H9 (cell line): ENCODE data around the gene HS6ST1. TPM values are rescaled to one million over a fixed set of nuclear protein-coding genes. Genes with fewer than 3 reads are reported as not detected.
A peak's percentile ranks its signal among the peaks of the same experiment; 100 is the strongest.

Experiments used
- DNase-seq: peaks from one replicate; pipeline ENCODE4 v3.0.0-alpha.2; 2017
- H2AFZ ChIP-seq: one replicate; pipeline ENCODE4 v1.6.1; 2013; ENCODE audit warnings: mild to moderate bottlenecking, low read length, control low read depth, moderate library complexity
- H2AK5ac ChIP-seq: 2 replicates; pipeline ENCODE4 v1.6.1; 2013; ENCODE audit warnings: low read length, control low read depth, mixed read lengths; ENCODE audit not compliant: insufficient read length
- H2BK120ac ChIP-seq: one replicate; pipeline ENCODE4 v1.6.1; 2013; ENCODE audit warnings: low read depth, mild to moderate bottlenecking, low read length, control low read depth, inconsistent platforms; ENCODE audit not compliant: poor library complexity, severe bottlenecking
- H2BK12ac ChIP-seq: 2 replicates; pipeline ENCODE4 v1.6.1; 2013; ENCODE audit warnings: low read length, control low read depth, mixed read lengths, low read depth; ENCODE audit not compliant: insufficient read length
- H2BK15ac ChIP-seq: 2 replicates; pipeline ENCODE4 v1.6.1; 2013; ENCODE audit warnings: low read depth, low read length, control low read depth
- H2BK20ac ChIP-seq: one replicate; pipeline ENCODE4 v1.6.1; 2013; ENCODE audit warnings: low read depth, mild to moderate bottlenecking, low read length, control low read depth, inconsistent platforms; ENCODE audit not compliant: poor library complexity, severe bottlenecking
- H2BK5ac ChIP-seq: 2 replicates; pipeline ENCODE4 v1.6.1; 2013; ENCODE audit warnings: low read length, control low read depth, mixed read lengths; ENCODE audit not compliant: insufficient read length
- H3K14ac ChIP-seq: 2 replicates; pipeline ENCODE4 v1.6.1; 2013; ENCODE audit warnings: low read length, control low read depth; ENCODE audit not compliant: insufficient read depth
- H3K18ac ChIP-seq: 2 replicates; pipeline ENCODE4 v1.6.1; 2013; ENCODE audit warnings: low read depth, mild to moderate bottlenecking, mixed read lengths, low read length, control low read depth; ENCODE audit not compliant: insufficient read length
- H3K23ac ChIP-seq: 2 replicates; pipeline ENCODE4 v1.6.1; 2013; ENCODE audit warnings: low read length, control low read depth, mixed read lengths, low read depth; ENCODE audit not compliant: insufficient read length
- H3K23me2 ChIP-seq: 2 replicates; pipeline ENCODE4 v1.6.1; 2013; ENCODE audit warnings: low read depth, mild to moderate bottlenecking, mixed read lengths, low read length, control low read depth; ENCODE audit not compliant: insufficient read length, poor library complexity, severe bottlenecking
- H3K27ac ChIP-seq: 2 replicates; pipeline ENCODE4 v1.5.1; 2013; ENCODE audit warnings: low read length, control low read depth, mixed read lengths, low read depth; ENCODE audit not compliant: insufficient read length
- H3K27me3 ChIP-seq: 2 replicates; pipeline ENCODE4 v1.6.1; 2013; ENCODE audit warnings: low read length, control low read depth, inconsistent platforms; ENCODE audit not compliant: insufficient read depth
- H3K4ac ChIP-seq: 2 replicates; pipeline ENCODE4 v1.6.1; 2013; ENCODE audit warnings: low read depth, mild to moderate bottlenecking, control low read depth, inconsistent platforms, low read length, moderate library complexity
- H3K4me1 ChIP-seq: 2 replicates; pipeline ENCODE4 v1.6.1; 2013; ENCODE audit warnings: low read length, control low read depth, inconsistent platforms; ENCODE audit not compliant: insufficient read depth
- H3K4me2 ChIP-seq: 2 replicates; pipeline ENCODE4 v1.6.1; 2013; ENCODE audit warnings: low read length, control low read depth, mixed read lengths; ENCODE audit not compliant: insufficient read length, insufficient read depth
- H3K56ac ChIP-seq: 2 replicates; pipeline ENCODE4 v1.6.1; 2013; ENCODE audit warnings: low read depth, mild to moderate bottlenecking, mixed read lengths, low read length, control low read depth; ENCODE audit not compliant: insufficient read length
- H3K79me1 ChIP-seq: 2 replicates; pipeline ENCODE4 v1.6.1; 2013; ENCODE audit warnings: low read depth, mild to moderate bottlenecking, moderate library complexity, low read length, control low read depth, inconsistent platforms; ENCODE audit not compliant: insufficient read depth, poor library complexity, severe bottlenecking
- H3K79me2 ChIP-seq: 2 replicates; pipeline ENCODE4 v1.6.1; 2013; ENCODE audit warnings: low read length, control low read depth, inconsistent platforms; ENCODE audit not compliant: insufficient read depth
- H3K9ac ChIP-seq: 2 replicates; pipeline ENCODE4 v1.6.1; 2013; ENCODE audit warnings: low read length, control low read depth, mixed read lengths; ENCODE audit not compliant: insufficient read length; ENCODE audit errors: extremely low read depth
- H3K9me3 ChIP-seq: one replicate; pipeline ENCODE4 v1.6.1; 2013; ENCODE audit warnings: low read depth, low read length, inconsistent platforms; ENCODE audit not compliant: control insufficient read depth
- H3T11ph ChIP-seq: one replicate; pipeline ENCODE4 v1.6.1; 2013; ENCODE audit warnings: mild to moderate bottlenecking, low read length, control low read depth, inconsistent platforms
- H4K20me1 ChIP-seq: one replicate; pipeline ENCODE4 v1.6.1; 2013; ENCODE audit not compliant: control insufficient read depth, insufficient read length, insufficient read depth
- H4K5ac ChIP-seq: 2 replicates; pipeline ENCODE4 v1.6.1; 2013; ENCODE audit warnings: low read depth, mild to moderate bottlenecking, mixed read lengths, low read length, control low read depth; ENCODE audit not compliant: insufficient read length
- H4K8ac ChIP-seq: replicated peaks from 2 replicates; pipeline ENCODE4 v1.6.1; 2013; ENCODE audit warnings: low read length, control low read depth, mixed read lengths, low read depth; ENCODE audit not compliant: insufficient read length
- H4K91ac ChIP-seq: 2 replicates; pipeline ENCODE4 v1.6.1; 2013; ENCODE audit warnings: low read depth, mild to moderate bottlenecking, moderate library complexity, mixed read lengths, low read length, control low read depth; ENCODE audit not compliant: insufficient read length
- H3K27ac Mint-ChIP-seq, 3 experiments: 2 replicates in 2 of 3; 3 replicates in 1 of 3; pipeline ENCODE4 v1.8.0; 2020 to 2021; ENCODE audit warnings: mixed read lengths in 3 of 3, mild to moderate bottlenecking in 1 of 3, moderate library complexity in 1 of 3
- H3K27me3 Mint-ChIP-seq: 2 replicates; pipeline ENCODE4 v1.8.0; 2021; ENCODE audit warnings: low read depth, mild to moderate bottlenecking, moderate library complexity, mixed read lengths
- H3K36me3 Mint-ChIP-seq, 3 experiments: 2 replicates in 2 of 3; 3 replicates in 1 of 3; pipeline ENCODE4 v1.8.0; 2020 to 2021; ENCODE audit warnings: low read depth in 3 of 3, mixed read lengths in 3 of 3; ENCODE audit not compliant: insufficient read depth in 1 of 3
- H3K4me1 Mint-ChIP-seq, 2 experiments: 2 replicates each; pipeline ENCODE4 v1.8.0; 2020; ENCODE audit warnings: mixed read lengths in 2 of 2
- H3K4me3 Mint-ChIP-seq, 2 experiments: 2 replicates in 1 of 2; 3 replicates in 1 of 2; pipeline ENCODE4 v1.8.0; 2020 to 2021; ENCODE audit warnings: mild to moderate bottlenecking in 2 of 2, mixed read lengths in 2 of 2, moderate library complexity in 1 of 2
- H3K9me3 Mint-ChIP-seq, 2 experiments: 2 replicates in 1 of 2; 3 replicates in 1 of 2; pipeline ENCODE4 v1.8.0; 2020; ENCODE audit warnings: mild to moderate bottlenecking in 2 of 2, mixed read lengths in 2 of 2, moderate library complexity in 1 of 2
- CTCF ChIP-seq: fragments of 200-600 bp; sonication (generic); conservative IDR thresholded peaks from 3 replicates; pipeline ENCODE4 v1.8.0; 2021; ENCODE audit warnings: antibody characterized with exemption, mild to moderate bottlenecking
- WGBS: extraction: QIAGEN DNeasy Blood & Tissue Kit; methylation state at CpG from one replicate; pipeline ENCODE4 v1.1.7; 2013; ENCODE audit warnings: missing lambda C conversion rate, low lambda C conversion rate, mixed read lengths; ENCODE audit not compliant: insufficient read length; ENCODE audit errors: extremely low coverage; 5-methylcytosine and 5-hydroxymethylcytosine counted together
- total RNA-seq: library from RNA; stranded (reverse); gene quantifications from 2 replicates; pipeline ENCODE4 v1.2.1, GENCODE V29; 2021

The HS6ST1 gene
- total RNA-seq, 1 experiment from 2014 or later, result 60.2 TPM

GRCh38 chr2:128288781-128289180, 29.9 kb downstream of the HS6ST1 start:
- no peak overlapping the region for H3K18ac ChIP-seq
- peaks cover 14% of the 10 kb centered on the region for H3K79me1 ChIP-seq
- no peak for TF ChIP-seq CTCF
- no peaks in the 10 kb centered on the region for H3K9me3 ChIP-seq
- no peak overlapping the region for H2BK120ac ChIP-seq
- H2AK5ac ChIP-seq, result no peak overlapping the region
- H3K27ac ChIP-seq, result no peak overlapping the region
- H3K23ac ChIP-seq, result no peak overlapping the region
- H2AFZ ChIP-seq, result no peak overlapping the region
- Mint-ChIP-seq H3K27me3 (no peaks in the 10 kb centered on the region), H3K4me1 (peaks cover 29 to 43% of the 10 kb centered on the region in 2 experiments), H3K27ac (peak overlapping the region; percentile 1 to 79 (median 11); a peak in 3 of 7 replicates), H3K9me3 (no peaks in the 10 kb centered on the region), H3K36me3 (peaks cover 6 to 14% (median 8%) of the 10 kb centered on the region in 3 experiments; a peak in 6 of 7 replicates), H3K4me3 (no peak overlapping the region; a peak in 1 of 5 replicates)
- H2BK15ac ChIP-seq, result no peak overlapping the region
- peaks cover 18% of the 10 kb centered on the region; the same call in 1 of the 2 replicates for H3K4me1 ChIP-seq
- H3K27me3 ChIP-seq, result no peaks in the 10 kb centered on the region
- H4K20me1 ChIP-seq, result no peaks in the 10 kb centered on the region
- no peaks in the 10 kb centered on the region for H3K23me2 ChIP-seq
- H2BK12ac ChIP-seq, result no peak overlapping the region
- no peak overlapping the region for H4K5ac ChIP-seq
- WGBS, result no CpG with 5 or more reads among the region's 9 CpGs
- H3T11ph ChIP-seq, result no peak overlapping the region
- DNase-seq, result no peak
- no peak overlapping the region for H4K91ac ChIP-seq
- no peak overlapping the region for H2BK20ac ChIP-seq
- no peak overlapping the region for H3K9ac ChIP-seq
- no peak overlapping the region for H3K4ac ChIP-seq
- H4K8ac ChIP-seq, result no peak overlapping the region
- H2BK5ac ChIP-seq, result no peak overlapping the region
- no peak overlapping the region for H3K14ac ChIP-seq
- no peak overlapping the region for H3K56ac ChIP-seq
- peaks cover 12% of the 10 kb centered on the region; the same call in 1 of the 2 replicates for H3K79me2 ChIP-seq
- no peak overlapping the region for H3K4me2 ChIP-seq
